HG02610 (cell line): Measurements from ENCODE around the gene SFXN3.
A peak's percentile ranks its signal among the peaks of the same experiment; 100 is the strongest.

Source experiments
- ATAC-seq: cut with Tn5 transposase; IDR thresholded peaks from one replicate; pipeline ENCODE4 v1.9.1; 2021; ENCODE audit warnings: mild to moderate bottlenecking, moderate library complexity; ENCODE audit not compliant: unreplicated experiment

SFXN3 gene

DNA sequence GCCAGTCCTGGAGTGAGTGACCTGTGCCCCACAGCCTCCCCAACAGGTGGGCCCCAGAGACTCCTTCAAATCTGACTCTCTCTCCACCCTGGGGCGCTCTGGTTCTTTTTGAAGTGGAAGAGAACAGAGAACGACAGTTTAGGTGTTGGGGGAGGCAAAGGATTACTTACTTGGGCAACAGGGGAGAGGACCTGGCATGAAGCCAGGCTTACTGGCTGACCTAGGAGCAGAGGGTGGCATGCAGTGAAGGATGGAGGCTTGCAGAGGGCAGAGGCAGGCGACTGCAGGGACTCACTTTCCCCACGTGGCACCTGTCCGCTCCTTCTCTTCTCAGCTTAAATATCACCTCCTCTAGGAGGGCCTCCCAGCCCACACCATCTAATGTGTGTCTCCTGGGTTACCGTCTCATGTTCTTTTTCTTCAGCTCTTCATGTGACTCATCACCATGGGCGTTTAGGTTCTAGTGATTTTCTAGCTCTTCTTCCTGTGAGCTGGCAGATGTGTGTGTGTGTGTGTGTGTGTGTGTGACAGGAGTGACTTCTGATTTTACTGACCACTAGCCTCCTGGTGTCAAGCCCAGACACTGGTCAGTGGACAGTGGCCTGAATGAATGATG, 16.0 kb upstream of the SFXN3 start:
- ATAC-seq = no peak

DNA sequence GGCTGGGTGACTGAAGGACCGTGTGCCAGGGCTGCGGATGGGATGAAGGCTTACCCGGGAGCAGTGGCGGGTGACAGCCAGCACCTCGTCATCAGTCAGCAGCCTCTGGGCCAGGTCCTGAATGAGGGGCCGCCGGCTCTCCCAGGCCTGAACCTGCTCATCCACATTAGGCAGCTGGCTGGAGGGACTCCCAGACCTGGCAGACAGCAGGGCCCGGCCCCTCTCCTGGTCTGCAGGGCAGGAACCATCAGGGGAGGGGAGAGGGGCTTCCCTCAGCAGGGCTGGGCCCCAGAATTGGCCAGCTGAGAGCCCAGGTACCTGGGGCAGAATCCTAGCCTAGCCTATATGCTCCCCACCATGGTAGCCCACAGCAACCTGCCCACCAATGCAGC, 15.5 kb upstream of the SFXN3 start:
- no peak for ATAC-seq

GRCh38 chr10:101016814-101017213, 14.2 kb upstream of the SFXN3 start:
- ATAC-seq = no peak

DNA sequence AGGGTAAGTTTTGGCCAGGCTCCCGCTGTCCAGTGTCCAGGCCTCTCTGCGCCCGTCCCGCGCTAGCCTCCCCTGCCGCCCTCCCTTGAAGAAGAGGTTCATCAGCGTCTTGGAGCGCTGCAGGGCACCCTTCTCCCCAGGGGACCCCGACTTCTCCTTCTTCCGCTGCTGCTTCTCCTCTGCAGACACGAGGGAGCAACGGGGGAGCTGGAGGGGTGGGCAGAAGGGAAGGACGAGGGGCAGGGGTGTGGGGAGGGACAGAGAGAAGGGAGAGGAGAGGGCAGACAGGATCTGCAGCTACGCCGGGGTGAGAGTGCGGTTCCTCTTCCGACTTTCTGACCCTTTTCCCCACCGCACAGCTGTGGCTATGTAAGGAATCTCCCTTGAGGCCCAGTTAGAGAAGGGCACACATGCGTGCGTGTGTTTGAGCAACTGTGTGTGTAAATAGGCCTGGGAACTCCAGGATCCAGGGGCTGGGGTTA, 12.9 kb upstream of the SFXN3 start:
- ATAC-seq = no peak

- ATAC-seq = no peak
Measured at GRCh38 chr10:101018600-101019439, 12.2 kb upstream of the SFXN3 start.

DNA sequence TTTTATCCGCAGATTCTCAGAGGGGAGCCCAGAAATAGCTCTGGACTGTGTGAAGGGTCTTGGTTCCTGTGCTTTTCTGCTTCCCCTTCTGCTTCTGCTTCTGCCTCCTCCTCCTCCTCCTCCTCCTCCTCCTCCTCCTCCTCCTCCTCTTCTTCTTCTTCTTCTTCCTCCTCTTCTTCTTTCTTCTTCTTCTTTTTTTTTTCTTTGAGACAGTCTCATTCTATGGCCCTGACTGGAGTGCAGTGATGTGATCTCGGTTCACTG, 11.7 kb upstream of the SFXN3 start:
- no peak for ATAC-seq

GRCh38 chr10:101020427-101021075, 10.5 kb upstream of the SFXN3 start:
- ATAC-seq = no peak

- no peak for ATAC-seq
Measured at GRCh38 chr10:101021239-101021638, 9.8 kb upstream of the SFXN3 start.

DNA sequence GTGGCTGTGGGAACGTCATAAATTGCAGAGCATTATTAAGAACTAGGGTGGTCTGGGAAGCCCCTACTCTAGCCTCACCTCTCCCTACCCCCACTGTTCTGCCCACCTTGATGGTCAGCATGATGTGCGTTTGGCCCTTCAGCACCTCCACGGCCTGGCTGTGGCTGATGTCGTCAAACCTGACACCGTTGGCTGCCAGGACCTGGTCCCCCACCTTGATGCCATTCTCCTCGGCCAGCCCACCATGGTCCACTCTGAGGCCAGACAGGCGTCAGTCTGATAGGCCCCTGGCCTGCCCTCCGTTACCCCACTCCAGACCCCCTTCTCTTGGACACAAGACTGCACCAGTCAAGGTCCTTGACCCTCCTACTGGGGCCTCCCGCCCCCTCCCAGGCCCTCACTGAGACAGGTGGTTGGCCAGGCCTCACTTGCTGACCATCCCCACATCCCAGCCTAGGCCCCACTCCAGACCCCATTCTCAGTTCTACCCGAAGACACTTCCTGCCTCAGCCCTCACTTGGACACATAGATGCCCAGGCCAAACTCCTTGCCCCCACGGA, 9.3 kb upstream of the SFXN3 start:
- no peak for ATAC-seq

GRCh38 chr10:101022967-101023705, 7.9 kb upstream of the SFXN3 start:
- no peak for ATAC-seq

DNA sequence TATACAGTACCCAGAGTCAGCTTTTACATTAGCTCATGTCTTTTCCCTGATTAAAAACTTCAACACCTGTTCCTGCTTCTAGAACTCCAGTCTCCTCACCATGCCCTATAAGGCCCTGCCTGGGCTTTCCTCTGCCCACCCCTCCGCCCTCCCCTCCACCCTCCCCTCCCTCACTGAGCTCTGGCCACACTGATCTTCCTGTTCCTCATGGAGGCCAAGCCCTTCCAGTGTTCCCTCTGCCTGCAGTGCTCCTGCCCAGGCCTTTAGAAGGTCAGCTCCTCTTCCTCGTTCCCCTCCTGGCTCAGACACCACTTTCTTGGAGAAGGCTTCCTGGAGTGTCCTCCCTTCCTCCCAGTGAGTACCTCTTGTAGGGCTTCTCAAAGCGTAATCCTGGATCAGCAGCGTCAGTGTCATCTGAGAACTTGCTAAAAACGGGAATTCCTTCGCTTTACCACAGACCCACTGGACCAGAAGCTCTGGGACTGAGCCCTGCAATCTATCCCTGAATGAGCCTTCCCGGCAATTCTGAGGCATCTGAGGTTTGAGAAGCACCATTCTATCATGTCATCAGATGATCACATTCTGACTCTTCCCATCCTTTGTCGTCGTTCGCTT, 3.8 kb upstream of the SFXN3 start:
- no peak for ATAC-seq

DNA sequence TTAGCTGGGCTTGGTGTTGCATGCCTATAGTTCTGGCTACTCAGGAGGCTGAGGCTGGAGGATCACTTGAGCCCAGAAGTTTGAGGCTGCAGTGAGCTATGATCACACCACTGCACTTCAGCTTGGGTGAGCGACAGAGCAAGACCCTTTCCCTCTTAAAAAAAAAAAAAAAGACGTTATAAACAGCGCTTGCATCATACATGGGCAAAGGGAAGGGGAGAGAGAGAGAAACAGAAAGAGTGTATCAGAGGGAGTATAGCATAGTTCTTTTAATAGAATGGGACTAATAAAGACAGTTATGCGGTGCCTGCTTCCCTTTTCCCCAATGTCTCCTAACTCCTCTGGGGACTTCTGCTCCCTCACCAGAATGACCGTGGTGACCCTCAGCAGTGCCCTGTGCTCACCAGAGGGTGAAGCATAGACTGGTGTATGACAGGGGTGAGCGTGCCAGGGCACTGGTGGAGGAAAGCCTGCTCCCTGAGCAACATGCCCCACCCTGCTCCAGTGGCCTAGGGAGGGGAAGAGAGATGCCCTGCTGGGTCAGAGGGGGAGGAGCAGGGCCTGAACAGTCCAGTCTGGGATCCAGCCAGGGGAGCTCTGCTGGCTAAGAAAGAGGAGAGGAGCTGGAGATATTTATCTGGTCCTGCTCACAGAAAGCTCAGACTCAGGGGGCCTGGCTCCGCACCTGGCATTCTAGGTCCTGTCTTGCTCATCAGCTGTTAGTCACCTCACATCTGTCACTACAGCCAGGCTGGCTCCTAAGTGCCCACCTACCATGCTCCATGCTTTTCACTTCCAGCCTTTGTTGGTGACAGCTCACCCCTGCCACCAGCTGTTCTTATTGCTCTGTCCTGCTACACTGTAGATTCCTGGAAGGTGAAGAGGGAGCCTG, 2.3 kb upstream of the SFXN3 start:
- no peak for ATAC-seq

- ATAC-seq = no peak
Measured at GRCh38 chr10:101029520-101030295, 1.3 kb upstream of the SFXN3 start.

DNA sequence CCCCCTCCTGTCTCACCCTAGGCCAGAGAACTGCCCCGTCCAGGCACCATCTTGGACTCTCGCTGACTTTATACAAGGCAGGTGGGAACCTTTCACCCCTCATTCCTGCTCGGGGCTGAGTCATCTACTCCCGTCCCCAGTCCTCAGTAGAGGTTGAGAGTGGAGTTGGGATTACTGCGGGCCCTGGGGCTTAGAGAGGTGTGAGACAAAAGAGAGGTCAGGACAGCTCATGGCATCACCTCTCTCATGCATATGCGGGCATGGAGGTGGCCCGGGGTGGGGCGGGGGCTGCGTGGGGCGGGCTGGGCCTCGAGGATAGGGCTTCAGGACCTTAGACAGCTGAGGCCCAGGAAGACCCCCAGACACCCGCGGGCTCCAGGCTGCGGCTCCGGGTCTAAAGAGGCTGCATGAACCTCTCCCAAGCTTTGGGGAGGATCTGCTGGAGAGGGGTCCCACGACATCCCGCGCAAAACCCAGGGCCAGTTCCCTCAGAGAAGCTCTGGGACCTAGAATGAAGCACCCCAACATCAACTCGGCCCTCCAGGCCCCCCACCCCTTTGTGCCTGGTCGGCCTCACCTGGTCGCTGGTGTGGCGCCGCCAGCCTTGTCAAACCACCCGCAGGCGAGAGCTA, 422 bp upstream of the SFXN3 start:
- ATAC-seq = no peak

GRCh38 chr10:101031796-101032636, 982 bp downstream of the SFXN3 start:
- peak; percentile 28 for ATAC-seq

- ATAC-seq = peak; percentile 21
Measured at GRCh38 chr10:101032637-101033224, 1.7 kb downstream of the SFXN3 start.

- no peak for ATAC-seq
Measured at GRCh38 chr10:101033276-101033675, 2.2 kb downstream of the SFXN3 start.
